Measurements from ENCODE around the gene HIVEP1.
"Not testable (repeated sequence)": the region's sequence is repeated elsewhere in the genome, so short reads cannot be mapped to it uniquely, and the experiment has no call there.

HIVEP1 gene

GRCh38 chr6:12125396-12125795 is 113.3 kb downstream of the HIVEP1 start:
- DNase-seq: no peak

GRCh38 chr6:12126051-12126450 is 113.9 kb downstream of the HIVEP1 start:
- no peak for DNase-seq

DNA sequence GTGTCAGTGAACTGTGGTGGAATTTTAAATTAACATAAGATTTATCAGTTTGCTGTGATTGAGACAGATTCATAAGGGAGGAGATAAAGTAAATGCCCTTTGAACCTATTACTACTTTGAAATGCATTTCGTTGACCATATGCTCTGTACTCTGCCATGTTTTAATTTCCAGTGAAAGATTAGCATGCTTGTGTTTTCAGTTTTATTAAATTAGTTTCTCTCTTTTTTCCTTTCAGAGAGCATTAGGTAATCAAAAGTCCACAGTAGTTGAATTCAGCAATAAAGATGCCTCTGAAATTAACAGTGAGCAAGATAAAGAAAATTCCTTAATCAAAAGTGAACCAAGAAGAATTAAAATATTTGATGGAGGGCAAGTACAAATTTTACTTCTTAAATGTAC is 117.4 kb downstream of the HIVEP1 start:
- DNase-seq: no peak

GRCh38 chr6:12132351-12133222 is 120.5 kb downstream of the HIVEP1 start:
- no peak for DNase-seq

DNA sequence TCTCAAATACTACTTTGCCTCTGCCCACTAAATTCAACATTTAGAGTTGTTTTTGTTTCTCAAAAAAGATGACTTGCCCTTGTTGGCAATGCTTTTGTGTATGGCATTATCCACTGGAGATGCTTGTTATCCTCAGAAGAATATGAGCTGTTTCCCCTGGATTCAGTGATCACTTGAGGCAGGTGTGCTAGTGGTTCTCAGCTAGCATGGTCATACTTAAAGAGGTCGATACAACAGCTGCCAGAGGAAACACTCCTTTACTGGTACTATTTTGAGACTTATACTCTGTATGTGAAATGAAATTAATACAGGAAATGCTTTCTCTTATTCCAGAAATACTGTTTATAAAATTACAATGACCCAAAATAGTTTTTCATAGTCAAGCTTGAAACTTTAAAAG is 122.5 kb downstream of the HIVEP1 start:
- DNase-seq: no peak

DNA sequence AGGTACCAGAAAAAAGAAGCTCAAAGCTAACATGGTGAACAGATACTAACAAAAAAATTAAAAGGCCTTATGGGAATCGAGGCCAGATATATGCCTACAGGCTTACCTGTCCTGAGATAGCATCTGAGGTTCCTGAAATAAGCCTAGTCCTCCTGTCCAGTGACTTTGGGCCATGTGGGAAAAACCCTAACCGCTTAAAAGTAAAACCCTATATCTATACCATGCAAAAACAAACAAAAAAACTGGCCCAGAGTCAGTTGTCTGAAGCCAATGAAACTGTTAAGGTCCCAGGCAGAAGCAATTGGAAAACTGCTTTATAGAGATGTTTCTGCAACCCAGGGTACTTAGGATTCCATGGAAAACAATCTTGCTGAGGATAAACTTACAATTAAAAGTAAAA is 122.9 kb downstream of the HIVEP1 start:
- DNase-seq: no peak

GRCh38 chr6:12136905-12137304 is 124.8 kb downstream of the HIVEP1 start:
- no peak for DNase-seq

DNA sequence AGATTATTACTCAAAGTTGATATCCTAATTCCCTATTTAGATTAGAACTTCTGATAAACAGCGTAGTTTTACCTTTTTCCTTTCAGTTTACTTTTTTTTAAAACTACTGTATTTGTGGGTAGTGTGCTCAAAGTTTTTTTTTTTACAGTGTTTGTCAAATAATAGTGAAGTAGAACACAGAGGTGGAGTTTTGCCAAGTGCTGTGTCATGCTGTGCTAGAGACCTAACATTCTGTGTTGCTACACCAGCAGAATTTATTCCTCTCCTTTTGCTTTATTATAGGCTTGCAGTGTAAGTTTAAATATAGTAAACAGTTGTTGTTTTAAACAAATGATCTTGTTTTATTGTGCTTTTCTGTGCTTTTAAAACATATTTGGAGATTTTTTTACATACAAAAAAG is 125.4 kb downstream of the HIVEP1 start:
- DNase-seq: peak in 1 of 3 experiments; percentile 30

DNA sequence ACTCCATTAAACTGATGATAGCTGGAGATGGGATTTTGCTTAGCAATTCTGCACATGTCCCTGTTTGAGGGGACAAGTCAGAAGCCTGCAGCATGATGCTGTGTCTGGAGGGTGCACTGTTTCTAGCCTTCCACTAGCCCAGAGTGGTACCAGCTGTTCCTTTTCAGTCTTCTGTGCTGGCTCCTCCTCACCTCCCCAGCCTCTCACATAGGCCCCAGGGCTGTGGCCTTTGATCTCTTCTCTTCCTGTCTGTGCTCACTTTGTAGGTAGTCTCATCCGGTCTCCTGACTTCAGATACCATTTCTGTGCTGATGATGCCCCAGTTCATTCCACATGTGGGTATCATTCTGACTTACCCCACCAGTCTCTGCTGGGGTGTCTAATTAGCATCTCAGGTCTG is 126.3 kb downstream of the HIVEP1 start:
- no peak for DNase-seq

GRCh38 chr6:12138936-12139335 is 126.8 kb downstream of the HIVEP1 start:
- no peak for DNase-seq

DNA sequence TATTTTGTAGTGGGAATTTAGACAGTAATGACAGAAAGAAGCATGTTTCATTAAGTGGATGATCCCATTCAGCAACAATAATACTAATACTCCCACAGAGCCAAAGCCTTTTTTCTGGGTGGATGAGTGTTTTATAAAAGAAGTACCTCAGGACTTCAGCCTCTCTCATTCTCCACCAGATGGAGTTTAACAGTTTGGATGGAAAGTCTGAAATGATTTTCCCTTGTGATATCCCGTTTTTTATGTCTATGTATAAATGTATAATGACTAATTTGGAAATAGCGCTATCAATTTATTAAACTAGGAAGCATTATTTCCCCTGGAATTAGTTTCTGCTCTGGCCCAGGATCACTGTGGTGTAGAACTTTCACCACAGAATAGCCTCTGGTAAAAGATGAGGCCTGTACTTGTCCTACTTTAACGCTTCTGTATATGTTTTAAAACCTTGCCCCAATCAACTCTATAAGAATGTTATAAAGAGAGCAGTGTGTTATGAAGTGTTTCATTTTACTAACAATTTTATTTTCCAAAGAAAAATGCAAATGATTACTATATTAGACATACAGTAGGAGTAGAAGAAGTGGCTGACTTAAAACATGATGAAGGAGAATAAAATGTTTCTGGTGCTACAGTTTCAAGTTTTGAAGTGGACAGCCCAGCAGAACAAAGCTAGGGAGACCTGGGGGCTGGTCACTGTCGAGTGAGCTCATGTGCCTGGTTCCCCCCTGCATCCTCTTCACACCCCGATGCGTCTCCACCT is 135.6 kb downstream of the HIVEP1 start:
- DNase-seq: no peak

GRCh38 chr6:12148317-12148801 is 136.2 kb downstream of the HIVEP1 start:
- no peak for DNase-seq

DNA sequence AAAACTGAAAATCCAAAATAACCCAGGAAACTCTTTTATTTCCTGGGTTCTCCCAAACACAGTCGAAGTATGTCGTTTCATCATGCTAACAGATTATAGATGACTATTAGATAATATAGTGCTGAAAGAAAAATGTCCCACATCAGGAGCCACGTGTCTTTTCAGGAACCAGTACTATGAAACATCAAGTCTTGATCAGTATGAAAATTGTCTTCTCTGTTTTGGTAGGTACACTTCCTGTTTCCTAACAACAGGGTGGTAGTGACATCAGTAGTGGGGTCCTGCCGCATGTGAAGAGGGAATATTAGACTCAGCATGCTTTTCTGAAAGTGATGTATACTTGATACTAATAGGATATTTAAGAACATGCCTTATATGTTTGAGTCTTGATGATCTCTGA is 136.7 kb downstream of the HIVEP1 start:
- DNase-seq: no peak

- no peak for DNase-seq
These were observed 137.9 kb downstream of the HIVEP1 start for GRCh38 chr6:12149944-12150510.

DNA sequence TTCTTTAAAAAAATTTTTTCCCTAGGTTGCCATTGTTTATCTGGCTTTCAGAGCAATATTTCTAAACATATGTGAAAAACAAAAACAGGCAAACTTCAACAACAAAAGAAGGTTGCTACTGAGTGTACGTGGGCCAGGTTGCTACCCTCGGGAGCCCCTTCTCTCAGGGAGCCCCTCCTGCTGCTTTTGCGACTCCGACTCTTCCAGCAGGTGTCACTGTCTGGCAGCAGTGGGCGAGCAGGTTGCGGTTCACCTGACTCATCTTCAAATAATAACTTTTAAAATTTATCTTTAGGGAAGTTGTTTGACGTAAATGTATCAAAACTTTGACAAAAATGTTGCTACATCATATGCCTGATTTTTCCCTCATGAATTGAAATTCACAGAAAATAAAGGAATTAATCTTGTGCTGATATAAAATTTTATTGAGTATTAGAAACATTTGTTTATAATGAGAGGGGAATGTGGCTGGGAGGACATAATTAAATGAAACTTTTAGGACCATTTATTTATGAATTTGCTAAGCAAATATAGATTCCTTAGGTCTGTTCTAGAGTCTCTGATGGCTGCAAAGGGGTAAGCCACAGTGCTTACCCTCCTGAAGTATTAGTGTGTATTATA is 138.8 kb downstream of the HIVEP1 start:
- peak in 2 of 3 experiments; percentile 13 to 27 for DNase-seq

GRCh38 chr6:12151433-12151820 is 139.3 kb downstream of the HIVEP1 start:
- DNase-seq: no peak

- no peak for DNase-seq
These were observed 140.2 kb downstream of the HIVEP1 start for GRCh38 chr6:12152023-12152970.

DNA sequence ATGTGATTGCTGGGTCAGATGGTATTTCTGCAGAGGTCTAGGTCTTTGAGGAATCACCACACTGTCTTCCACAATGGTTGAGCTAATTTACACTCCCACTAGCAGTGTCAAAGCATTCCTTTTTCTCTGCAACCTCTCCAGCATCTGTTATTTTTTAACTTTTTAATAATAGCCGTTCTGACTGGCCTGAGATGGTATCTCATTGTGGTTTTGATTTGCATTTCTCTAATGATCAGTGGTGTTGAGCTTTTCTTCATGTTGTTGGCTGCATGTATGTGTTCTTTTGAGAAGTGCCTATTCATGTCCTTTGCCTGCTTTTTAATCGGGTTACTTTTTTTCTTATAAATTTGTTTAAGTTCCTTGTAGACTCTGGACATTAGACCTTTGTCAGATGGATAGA is 143.7 kb downstream of the HIVEP1 start:
- DNase-seq: not testable (repeated sequence)

DNA sequence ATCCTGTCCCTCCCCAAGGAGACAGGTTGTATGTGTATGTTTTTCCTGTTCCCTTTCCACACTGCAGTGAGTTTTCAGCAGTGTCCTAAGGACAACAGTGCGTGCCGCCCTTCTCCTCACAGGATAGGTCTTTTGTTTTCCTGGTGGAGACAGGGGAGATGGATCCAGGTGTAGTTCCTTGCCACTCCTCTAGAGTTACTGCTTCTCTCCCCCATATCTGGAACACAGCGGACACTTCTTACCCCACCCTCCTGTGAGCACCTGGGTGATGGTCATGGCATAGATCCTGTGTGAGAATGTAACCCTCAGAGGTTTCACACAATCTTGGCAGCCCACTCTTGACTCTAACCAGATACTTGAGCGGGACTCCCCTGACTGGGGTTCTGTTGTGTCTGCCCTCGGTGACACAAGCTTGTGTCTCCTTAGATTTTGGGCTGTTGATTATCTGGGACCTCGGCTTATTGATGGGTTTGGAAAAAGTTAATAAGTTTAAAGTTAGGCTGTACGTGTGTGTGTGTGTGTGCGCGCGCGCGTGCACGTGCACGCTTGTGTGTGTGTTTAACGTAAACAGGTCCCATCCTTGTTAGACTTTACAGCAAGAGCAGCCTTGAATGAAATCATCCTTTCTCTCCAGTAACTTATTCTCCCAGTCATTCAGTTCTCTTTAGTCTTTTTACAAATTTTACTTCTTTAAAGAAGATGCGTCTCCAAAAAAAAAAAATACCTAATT is 146.7 kb downstream of the HIVEP1 start:
- no peak for DNase-seq

- DNase-seq: no peak
These were observed 148.2 kb downstream of the HIVEP1 start for GRCh38 chr6:12160326-12160725.

- no peak for DNase-seq
These were observed 150.1 kb downstream of the HIVEP1 start for GRCh38 chr6:12162213-12162612.
